ENCODE results near the gene OSBP2.

OSBP2 gene

GRCh38 chr22:30931541-30932300 lies 237.0 kb downstream of the OSBP2 start:
- ATAC-seq = no peak
- TF ChIP-seq TSHZ2 (CRISPR knock-in tag; IDR thresholded peaks at IDR 0.05) (no peak), ESRRG (CRISPR knock-in tag; IDR thresholded peaks at IDR 0.05) (no peak), ZNF70 (CRISPR knock-in tag; IDR thresholded peaks at IDR 0.05) (no peak), OSR1 (CRISPR knock-in tag; IDR thresholded peaks at IDR 0.05) (no peak), ZFP30 (CRISPR knock-in tag; IDR thresholded peaks at IDR 0.05) (no peak), SNAI2 (CRISPR knock-in tag; IDR thresholded peaks at IDR 0.05) (no peak), TCF4 (CRISPR knock-in tag; IDR thresholded peaks at IDR 0.05; ENCODE audit: borderline replicate concordance) (no peak), ZFP3 (CRISPR knock-in tag; IDR thresholded peaks at IDR 0.05) (no peak), POU6F1 (CRISPR knock-in tag; IDR thresholded peaks at IDR 0.05; ENCODE audit: borderline replicate concordance, low read depth) (no peak), PATZ1 (CRISPR knock-in tag; IDR thresholded peaks at IDR 0.05; ENCODE audit: borderline replicate concordance) (no peak), ZNF8 (CRISPR knock-in tag; IDR thresholded peaks at IDR 0.05) (no peak)

GRCh38 chr22:30932661-30933060 lies 238.0 kb downstream of the OSBP2 start:
- no peak for ATAC-seq
- TF ChIP-seq ZNF70 (CRISPR knock-in tag; IDR thresholded peaks at IDR 0.05) = no peak
- no peak for TF ChIP-seq TSHZ2 (CRISPR knock-in tag; IDR thresholded peaks at IDR 0.05)
- no peak for TF ChIP-seq SNAI2 (CRISPR knock-in tag; IDR thresholded peaks at IDR 0.05)
- TF ChIP-seq CSRNP3 (CRISPR knock-in tag; IDR thresholded peaks at IDR 0.05) = no peak
- no peak for TF ChIP-seq ZNF565 (CRISPR knock-in tag; conservative IDR thresholded peaks at IDR 0.05; ENCODE audit: low read depth)
- no peak for TF ChIP-seq ARNTL (CRISPR knock-in tag; IDR thresholded peaks at IDR 0.05; ENCODE audit: borderline replicate concordance, low read depth)
- TF ChIP-seq ZNF8 (CRISPR knock-in tag; IDR thresholded peaks at IDR 0.05) = no peak
- TF ChIP-seq BACH2 (CRISPR knock-in tag; IDR thresholded peaks at IDR 0.05; ENCODE audit: borderline replicate concordance) = no peak
- no peak for TF ChIP-seq TOX (CRISPR knock-in tag; IDR thresholded peaks at IDR 0.05; ENCODE audit: borderline replicate concordance)
- no peak for TF ChIP-seq ZFP30 (CRISPR knock-in tag; IDR thresholded peaks at IDR 0.05)
- TF ChIP-seq TCF4 (CRISPR knock-in tag; IDR thresholded peaks at IDR 0.05; ENCODE audit: borderline replicate concordance) = no peak
- no peak for TF ChIP-seq ZC3H10 (CRISPR knock-in tag; IDR thresholded peaks at IDR 0.05)
- TF ChIP-seq OSR1 (CRISPR knock-in tag; IDR thresholded peaks at IDR 0.05) = no peak
- no peak for TF ChIP-seq GLIS3 (CRISPR knock-in tag; IDR thresholded peaks at IDR 0.05)
- no peak for TF ChIP-seq CSDC2 (CRISPR knock-in tag; IDR thresholded peaks at IDR 0.05)
- no peak for TF ChIP-seq PATZ1 (CRISPR knock-in tag; IDR thresholded peaks at IDR 0.05; ENCODE audit: borderline replicate concordance)

All from SK-N-SH treated with all-trans-retinoic acid at 6 μM for 48 hours (cell line).